Ovary (tissue), 3 donors: Measurements from ENCODE around the gene IGFBPL1.

Source experiments
- CTCF ChIP-seq, 3 donors: fragments of 450-650 bp in 2 of 3; fragments of 200-600 bp in 1 of 3; IDR thresholded peaks; one replicate each; pipeline versions ENCODE4 v1.5.1 to v1.8.0; 2016 to 2022; ENCODE audit warnings: antibody characterized with exemption in 3 of 3, mild to moderate bottlenecking in 1 of 3
- POLR2A ChIP-seq: fragments of 450-650 bp; IDR thresholded peaks from one replicate; pipeline ENCODE4 v1.6.1; 2017; ENCODE audit warnings: antibody characterized with exemption, mild to moderate bottlenecking, moderate library complexity
- donor health status: DM: no; HTN: no; CAD: no.

GRCh38 chr9:38443597-38443996 lies 19.3 kb upstream of the IGFBPL1 start:
- no peak for TF ChIP-seq POLR2A
- TF ChIP-seq CTCF (IDR thresholded peaks at IDR 0.05), result no peak
